ENCODE results near the gene LMO1. TPM values are rescaled to one million over a fixed set of nuclear protein-coding genes. Genes with fewer than 3 reads are reported as not detected.
A peak's percentile ranks its signal among the peaks of the same experiment; 100 is the strongest.

The LMO1 gene
- total and polyA plus RNA-seq, 7 donors: 0.74 to 9.3 (median 3.2) TPM

DNA sequence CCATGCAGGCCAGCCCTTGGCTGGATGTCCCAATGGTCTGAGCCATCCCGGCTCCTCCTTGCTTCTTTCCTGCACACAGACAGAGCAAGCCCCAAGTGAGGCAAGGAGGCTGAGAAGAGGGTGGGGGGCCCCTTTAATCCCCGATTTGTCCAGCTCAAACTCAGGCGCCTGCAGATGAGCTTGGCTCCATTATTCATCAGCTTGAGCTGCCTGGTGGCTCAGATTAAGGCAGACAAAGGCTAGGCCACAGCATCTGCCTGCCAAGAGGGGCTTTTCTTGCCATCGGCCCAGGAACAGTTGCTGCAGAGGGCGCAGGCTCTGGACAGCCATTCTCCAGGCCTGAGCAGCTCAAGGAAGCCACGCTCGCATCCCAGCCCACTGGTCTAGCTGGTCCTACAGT is 35.4 kb downstream of the LMO1 start:
- no peak overlapping the region for H3K4me3 ChIP-seq
- intact Hi-C loops (cut with DNase I): loop anchor here (1.0 to 5.0 kb wide), 2 partner anchors 35 to 339 kb away; partner anchors contain the start of gene LMO1 (in 1 of the 2)
- no peak for ATAC-seq
- H3K4me1 ChIP-seq: no peaks in the 10 kb centered on the region
- no peak for DNase-seq
- H3K9me3 ChIP-seq: no peaks in the 10 kb centered on the region
- 64 to 73% (median 64%) methylated on average over 7 of the region's 7 CpGs for WGBS, 3 donors
- no peaks in the 10 kb centered on the region for H3K36me3 ChIP-seq (ENCODE audit: insufficient read depth in 1 of 2, low read depth in 1 of 2)
- no peak overlapping the region for H3K27ac ChIP-seq
- H3K27me3 ChIP-seq (ENCODE audit: insufficient read depth in 3 of 3, low read length in 2 of 3): no peaks in the 10 kb centered on the region
- TF ChIP-seq, protein P1, sequence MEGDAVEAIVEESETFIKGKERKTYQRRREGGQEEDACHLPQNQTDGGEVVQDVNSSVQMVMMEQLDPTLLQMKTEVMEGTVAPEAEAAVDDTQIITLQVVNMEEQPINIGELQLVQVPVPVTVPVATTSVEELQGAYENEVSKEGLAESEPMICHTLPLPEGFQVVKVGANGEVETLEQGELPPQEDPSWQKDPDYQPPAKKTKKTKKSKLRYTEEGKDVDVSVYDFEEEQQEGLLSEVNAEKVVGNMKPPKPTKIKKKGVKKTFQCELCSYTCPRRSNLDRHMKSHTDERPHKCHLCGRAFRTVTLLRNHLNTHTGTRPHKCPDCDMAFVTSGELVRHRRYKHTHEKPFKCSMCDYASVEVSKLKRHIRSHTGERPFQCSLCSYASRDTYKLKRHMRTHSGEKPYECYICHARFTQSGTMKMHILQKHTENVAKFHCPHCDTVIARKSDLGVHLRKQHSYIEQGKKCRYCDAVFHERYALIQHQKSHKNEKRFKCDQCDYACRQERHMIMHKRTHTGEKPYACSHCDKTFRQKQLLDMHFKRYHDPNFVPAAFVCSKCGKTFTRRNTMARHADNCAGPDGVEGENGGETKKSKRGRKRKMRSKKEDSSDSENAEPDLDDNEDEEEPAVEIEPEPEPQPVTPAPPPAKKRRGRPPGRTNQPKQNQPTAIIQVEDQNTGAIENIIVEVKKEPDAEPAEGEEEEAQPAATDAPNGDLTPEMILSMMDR (IDR thresholded peaks at IDR 0.05): no peak

DNA sequence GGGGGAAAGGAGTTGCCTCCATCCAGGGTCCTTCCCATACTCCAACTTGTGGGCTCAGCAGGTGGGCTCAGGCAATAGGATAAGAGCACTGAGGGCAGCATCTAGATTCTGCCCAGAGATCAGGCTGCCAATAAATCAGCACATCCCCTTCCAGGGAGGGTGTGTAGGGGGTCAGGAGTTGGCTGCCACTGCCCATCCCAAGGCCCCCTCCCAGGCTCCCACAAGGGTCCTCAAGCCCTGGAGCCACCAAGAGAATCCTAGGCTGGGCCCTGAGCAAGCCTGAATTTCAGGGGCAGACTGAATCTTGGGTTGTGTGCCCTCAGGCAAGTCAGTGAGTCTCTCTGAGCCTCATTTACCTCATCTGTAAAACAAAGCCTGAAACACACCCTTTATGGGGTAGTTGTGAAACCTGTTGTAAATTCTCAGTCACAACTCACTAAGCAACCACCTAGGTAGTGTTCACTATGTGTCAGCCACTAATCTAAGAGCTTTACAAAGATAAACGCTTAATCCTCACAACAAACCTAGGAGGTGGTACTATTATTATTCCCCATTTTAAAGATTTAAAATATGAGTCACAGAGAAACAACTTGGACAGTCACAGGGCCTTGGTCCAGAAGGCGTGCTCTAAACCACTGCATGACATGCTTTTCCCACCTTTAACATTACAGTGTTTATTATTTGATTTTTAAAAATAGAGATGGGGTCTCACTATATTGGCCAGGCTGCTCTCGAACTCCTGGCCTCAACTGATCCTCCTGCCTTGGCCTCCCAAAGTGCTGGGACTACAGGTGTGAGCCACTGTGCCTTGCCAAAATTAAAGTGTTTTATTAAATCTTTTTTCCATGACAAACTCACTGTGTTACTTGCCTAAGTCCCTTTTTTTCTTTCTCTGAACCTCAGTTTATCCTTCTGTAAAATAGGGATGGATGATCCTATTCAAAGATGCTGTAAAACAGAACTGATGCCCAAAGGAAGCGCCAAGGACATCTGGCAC is 36.2 kb downstream of the LMO1 start:
- H3K27me3 ChIP-seq (ENCODE audit: insufficient read depth in 3 of 3, low read length in 2 of 3): no peaks in the 10 kb centered on the region
- TF ChIP-seq, protein P1 (IDR thresholded peaks at IDR 0.05): no peak
- ATAC-seq (no peak), DNase-seq (no peak)
- no peak overlapping the region for H3K27ac ChIP-seq
- H3K36me3 ChIP-seq (ENCODE audit: insufficient read depth in 1 of 2, low read depth in 1 of 2): no peaks in the 10 kb centered on the region
- intact Hi-C loops (cut with DNase I): loop anchor here (1.0 to 5.0 kb wide), 4 partner anchors 36 to 340 kb away; partner anchors contain the start of gene LMO1 (in 1 of the 2)
- H3K4me1 ChIP-seq: no peaks in the 10 kb centered on the region
- H3K4me3 ChIP-seq: no peak overlapping the region
- H3K9me3 ChIP-seq: no peaks in the 10 kb centered on the region
- WGBS, 3 donors: 87 to 91% (median 88%) methylated on average over 4 of the region's 4 CpGs

DNA sequence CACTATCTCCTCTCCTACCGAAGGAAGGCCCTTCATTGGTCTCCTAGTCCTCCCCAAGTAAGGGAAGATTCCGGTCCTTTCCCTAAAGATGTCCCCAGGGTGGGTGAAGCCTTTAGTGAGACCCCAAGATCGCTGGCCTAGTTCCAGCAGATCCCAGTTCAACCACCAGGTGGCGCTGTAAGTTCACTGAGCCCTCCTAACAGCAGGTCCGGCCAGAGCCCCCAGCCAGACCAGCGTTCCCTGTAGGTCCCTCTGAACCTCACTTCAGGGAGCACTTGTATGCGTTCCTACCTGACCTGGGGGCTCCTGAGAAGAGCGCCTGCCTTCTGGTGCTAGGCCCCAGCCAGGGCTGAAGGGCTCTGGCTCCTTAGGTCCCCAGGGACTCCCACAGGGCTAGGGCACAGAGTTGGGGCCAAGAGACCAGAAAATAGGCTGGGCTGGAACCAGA is 38.1 kb downstream of the LMO1 start:
- intact Hi-C loops (cut with DNase I): loop anchor here (2.0 to 5.0 kb wide), 5 partner anchors 37 to 342 kb away; partner anchors contain the start of gene LMO1 (in 1 of the 2)
- TF ChIP-seq, protein P1 (IDR thresholded peaks at IDR 0.05): peak; percentile 98
- peak; percentile 67 to 82 for DNase-seq
- Histone ChIP-seq H3K9me3 (no peaks in the 10 kb centered on the region), H3K27me3 (ENCODE audit: insufficient read depth in 3 of 3, low read length in 2 of 3) (no peaks in the 10 kb centered on the region), H3K36me3 (ENCODE audit: insufficient read depth in 1 of 2, low read depth in 1 of 2) (no peaks in the 10 kb centered on the region), H3K4me3 (no peak overlapping the region), H3K27ac (no peak overlapping the region), H3K4me1 (no peaks in the 10 kb centered on the region)
- WGBS, 3 donors: 5 to 10% (median 5%) methylated on average over 8 of the region's 8 CpGs
- peak; percentile 74 to 91 (median 76) for ATAC-seq

DNA sequence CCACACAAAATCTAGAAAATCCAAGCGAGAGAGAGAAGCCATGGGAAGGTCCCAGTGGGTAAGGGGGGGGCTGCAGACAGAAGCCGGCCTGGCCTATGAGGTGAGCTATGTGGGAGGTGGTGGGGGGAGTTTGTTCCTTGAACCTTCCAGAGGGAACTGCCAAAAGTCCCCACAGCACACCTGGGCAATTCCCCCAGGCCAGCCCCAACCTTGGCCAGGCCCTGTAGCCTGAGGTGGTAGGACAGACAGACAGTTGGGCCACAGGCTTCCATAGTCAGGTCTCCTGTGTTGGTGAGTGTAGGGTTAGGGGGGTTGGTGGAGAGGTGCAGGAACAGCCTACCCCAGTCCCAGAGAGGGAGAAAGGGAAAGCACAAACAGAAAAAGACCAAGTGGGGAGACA is 39.0 kb downstream of the LMO1 start:
- no peaks in the 10 kb centered on the region for H3K36me3 ChIP-seq (ENCODE audit: insufficient read depth in 1 of 2, low read depth in 1 of 2)
- no peaks in the 10 kb centered on the region for H3K4me1 ChIP-seq
- intact Hi-C loops (cut with DNase I): loop anchor here (2.0 to 5.0 kb wide), 4 partner anchors 38 to 343 kb away; partner anchors contain the start of gene LMO1 (in 1 of the 2)
- no peak for ATAC-seq
- TF ChIP-seq, protein P1 (IDR thresholded peaks at IDR 0.05): no peak
- DNase-seq: no peak
- no peaks in the 10 kb centered on the region for H3K27me3 ChIP-seq (ENCODE audit: insufficient read depth in 3 of 3, low read length in 2 of 3)
- H3K9me3 ChIP-seq: no peaks in the 10 kb centered on the region
- 73 to 96% (median 80%) methylated on average over 2 of the region's 2 CpGs for WGBS, 3 donors
- no peak overlapping the region for H3K4me3 ChIP-seq
- no peak overlapping the region for H3K27ac ChIP-seq
